Lung (tissue), 12 donors: ENCODE data around the gene ANKRD11. TPM values are rescaled to one million over a fixed set of nuclear protein-coding genes. Genes with fewer than 3 reads are reported as not detected.

Experiments
- ATAC-seq: fragments of 200-7000 bp; cut with Tn5 transposase; one replicate; pipeline ENCODE4 v1.9.1; 2020; ENCODE audit warnings: moderate number of reproducible peaks; ENCODE audit not compliant: insufficient read depth, low FRiP score
- DNase-seq, 3 donors: peaks; one replicate each; pipeline ENCODE4 v3.0.0-alpha.2; 2013 to 2017
- H3K27ac ChIP-seq, 2 donors: one replicate each; pipeline ENCODE4 v1.5.1; 2013; ENCODE audit warnings: mild to moderate bottlenecking in 2 of 2, moderate library complexity in 2 of 2, control low read depth in 1 of 2, inconsistent platforms in 1 of 2, low read depth in 1 of 2, low read length in 1 of 2
- H3K27me3 ChIP-seq, 3 donors: one replicate each; pipeline ENCODE4 v1.5.1; 2013; ENCODE audit warnings: low read length in 2 of 3; ENCODE audit not compliant: control insufficient read depth in 3 of 3, insufficient read depth in 3 of 3
- H3K36me3 ChIP-seq, 4 donors: one replicate each; pipeline ENCODE4 v1.5.1; 2013; ENCODE audit warnings: low read length in 4 of 4, mild to moderate bottlenecking in 1 of 4, moderate library complexity in 1 of 4; ENCODE audit not compliant: control insufficient read depth in 4 of 4, insufficient read depth in 4 of 4
- H3K4me1 ChIP-seq, 5 donors: one replicate each; pipeline ENCODE4 v1.5.1; 2013; ENCODE audit warnings: low read length in 5 of 5, mild to moderate bottlenecking in 2 of 5, moderate library complexity in 1 of 5; ENCODE audit not compliant: control insufficient read depth in 5 of 5, insufficient read depth in 5 of 5
- H3K4me3 ChIP-seq: one replicate; pipeline ENCODE4 v1.5.1; 2013; ENCODE audit warnings: mild to moderate bottlenecking, control low read depth, moderate library complexity
- H3K9ac ChIP-seq, 2 donors: one replicate each; pipeline ENCODE4 v1.5.1; 2013; ENCODE audit warnings: low read length in 2 of 2, control low read depth in 1 of 2; ENCODE audit not compliant: insufficient read depth in 1 of 2
- H3K9me3 ChIP-seq, 4 donors: one replicate each; pipeline ENCODE4 v1.5.1; 2013; ENCODE audit warnings: low read length in 3 of 4, mild to moderate bottlenecking in 1 of 4, moderate library complexity in 1 of 4; ENCODE audit not compliant: control insufficient read depth in 4 of 4, insufficient read depth in 3 of 4
- WGBS, 2 donors: extraction: QIAGEN DNeasy Blood & Tissue Kit; methylation state at CpG; one replicate each; pipeline ENCODE4 v1.1.7; 2013; 5-methylcytosine and 5-hydroxymethylcytosine counted together
- polyA plus RNA-seq, 2 donors: library from polyadenylated mRNA; stranded (reverse); fragments of 200-250 nt; gene quantifications; one replicate each; pipeline ENCODE4 v1.2.1, GENCODE V29; 2013
- total RNA-seq, 2 donors: library from RNA; depleted of rRNA in 1 of 2; stranded (reverse); fragments of >200 nt in 1 of 2; gene quantifications; one replicate each; pipeline ENCODE4 v1.2.1, GENCODE V29; 2014 to 2021
- TF ChIP-seq, protein P1 (sequence below): IDR thresholded peaks from 2 replicates; pipeline ENCODE4 v1.5.1; 2012; ENCODE audit warnings: mild to moderate bottlenecking; ENCODE audit errors: control extremely low read depth, extremely low read depth
- donor health status: control.
- donor health status: control.
- donor health status: Bipolar disorder and iron deficiency.
- donor health status: healthy.
- donor health status: DM: yes; HTN: yes; CAD: no.

Gene ANKRD11
- total and polyA plus RNA-seq, 4 donors, result 58.5 to 162 (median 89.5) TPM

GRCh38 chr16:89326721-89327120 is 163.6 kb downstream of the ANKRD11 start:
- 87 to 90% methylated on average over 7 of the region's 7 CpGs for WGBS, 2 donors
- Histone ChIP-seq H3K27me3 (no peaks in the 10 kb centered on the region), H3K9me3 (no peaks in the 10 kb centered on the region), H3K27ac (peak overlapping the region; percentile 54 to 82), H3K36me3 (no peaks in the 10 kb centered on the region), H3K4me3 (no peak overlapping the region), H3K4me1 (peaks cover 6 to 48% (median 22%) of the 10 kb centered on the region in 5 donors), H3K9ac (no peak overlapping the region)
- DNase-seq (no peak), ATAC-seq (no peak)
- TF ChIP-seq, protein P1, sequence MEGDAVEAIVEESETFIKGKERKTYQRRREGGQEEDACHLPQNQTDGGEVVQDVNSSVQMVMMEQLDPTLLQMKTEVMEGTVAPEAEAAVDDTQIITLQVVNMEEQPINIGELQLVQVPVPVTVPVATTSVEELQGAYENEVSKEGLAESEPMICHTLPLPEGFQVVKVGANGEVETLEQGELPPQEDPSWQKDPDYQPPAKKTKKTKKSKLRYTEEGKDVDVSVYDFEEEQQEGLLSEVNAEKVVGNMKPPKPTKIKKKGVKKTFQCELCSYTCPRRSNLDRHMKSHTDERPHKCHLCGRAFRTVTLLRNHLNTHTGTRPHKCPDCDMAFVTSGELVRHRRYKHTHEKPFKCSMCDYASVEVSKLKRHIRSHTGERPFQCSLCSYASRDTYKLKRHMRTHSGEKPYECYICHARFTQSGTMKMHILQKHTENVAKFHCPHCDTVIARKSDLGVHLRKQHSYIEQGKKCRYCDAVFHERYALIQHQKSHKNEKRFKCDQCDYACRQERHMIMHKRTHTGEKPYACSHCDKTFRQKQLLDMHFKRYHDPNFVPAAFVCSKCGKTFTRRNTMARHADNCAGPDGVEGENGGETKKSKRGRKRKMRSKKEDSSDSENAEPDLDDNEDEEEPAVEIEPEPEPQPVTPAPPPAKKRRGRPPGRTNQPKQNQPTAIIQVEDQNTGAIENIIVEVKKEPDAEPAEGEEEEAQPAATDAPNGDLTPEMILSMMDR, result no peak

GRCh38 chr16:89325861-89326471 is 164.4 kb downstream of the ANKRD11 start:
- H3K4me1 ChIP-seq, result peaks cover 7 to 50% (median 27%) of the 10 kb centered on the region in 5 donors
- no peaks in the 10 kb centered on the region for H3K27me3 ChIP-seq
- no peak for ATAC-seq
- TF ChIP-seq, protein P1, result no peak
- H3K36me3 ChIP-seq, result no peaks in the 10 kb centered on the region
- no peak overlapping the region for H3K9ac ChIP-seq
- 16 to 28% methylated on average over 18 of the region's 18 CpGs for WGBS, 2 donors
- H3K4me3 ChIP-seq, result no peak overlapping the region
- DNase-seq, result peak in 2 of 3 donors; percentile 35 to 59
- H3K27ac ChIP-seq, result peak overlapping the region; percentile 72 to 82
- H3K9me3 ChIP-seq, result no peaks in the 10 kb centered on the region

DNA sequence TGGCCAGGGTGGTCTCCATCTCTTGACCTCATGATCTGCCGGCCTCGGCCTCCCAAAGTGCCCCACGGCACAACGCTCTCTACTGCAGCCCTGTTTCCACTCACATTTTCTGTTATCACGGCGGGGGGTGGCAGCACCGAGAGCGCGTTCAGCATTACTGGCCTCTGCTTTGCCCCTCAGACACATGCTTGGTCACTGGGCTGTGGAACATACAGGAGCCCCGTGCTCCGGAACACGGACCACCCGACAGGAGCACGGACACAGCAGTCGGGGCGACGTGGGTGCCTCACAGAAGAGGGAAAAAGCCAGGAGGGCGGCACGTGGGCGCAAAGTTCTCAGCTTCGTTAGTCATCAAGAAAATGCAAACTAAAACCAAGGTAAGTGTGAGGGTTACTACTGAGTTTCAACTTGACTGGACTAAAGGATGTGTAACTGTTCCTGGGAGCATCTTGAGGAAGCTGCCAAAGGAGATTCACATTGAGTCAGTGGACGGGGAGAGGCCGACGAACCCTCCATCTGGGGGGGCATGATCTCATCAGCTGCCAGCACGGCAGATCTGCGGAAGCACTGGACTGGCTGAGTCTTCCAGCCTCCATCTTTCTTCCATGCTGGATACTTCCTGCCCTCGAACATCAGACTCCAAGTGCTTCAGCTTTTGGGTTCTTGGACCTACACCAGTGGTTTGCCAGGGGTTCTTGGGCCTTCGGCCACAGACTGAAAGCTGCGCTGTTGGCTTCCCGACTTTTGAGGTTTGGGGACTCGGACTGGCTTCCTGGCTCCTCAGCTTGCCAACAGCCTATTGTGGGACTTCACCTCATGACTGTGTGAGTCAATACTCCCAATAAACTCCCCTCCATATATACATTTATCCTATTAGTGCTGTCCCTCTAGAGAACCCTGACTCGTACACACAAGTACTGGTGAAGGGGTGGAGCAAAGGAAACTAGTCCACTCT is 166.0 kb downstream of the ANKRD11 start:
- Histone ChIP-seq H3K9me3 (no peaks in the 10 kb centered on the region), H3K36me3 (no peaks in the 10 kb centered on the region), H3K4me1 (peaks cover 8 to 59% (median 27%) of the 10 kb centered on the region in 5 donors), H3K9ac (no peak overlapping the region), H3K27me3 (no peaks in the 10 kb centered on the region), H3K4me3 (no peak overlapping the region), H3K27ac (peak overlapping the region in 1 of 2 donors; percentile 59)
- TF ChIP-seq, protein P1, result no peak
- no peak for DNase-seq
- no peak for ATAC-seq
- WGBS, 2 donors, result 87 to 90% methylated on average over 32 of the region's 32 CpGs
